Mesendoderm (in vitro differentiated cells): ENCODE measurements around the gene NTRK3.

Source experiments
- DNase-seq: peaks from one replicate; pipeline ENCODE4 v3.0.0; 2013
- H2AK5ac ChIP-seq: 2 replicates; pipeline ENCODE4 v1.6.1; 2013; ENCODE audit warnings: low read length, inconsistent platforms
- H2BK120ac ChIP-seq: 2 replicates; pipeline ENCODE4 v1.6.1; 2013; ENCODE audit warnings: low read depth, mild to moderate bottlenecking, low read length, moderate library complexity, mixed read lengths
- H2BK15ac ChIP-seq: replicated peaks from 2 replicates; pipeline ENCODE4 v1.6.1; 2013; ENCODE audit warnings: low read depth, mild to moderate bottlenecking, moderate library complexity
- H2BK5ac ChIP-seq: 2 replicates; pipeline ENCODE4 v1.6.1; 2013; ENCODE audit warnings: low read length, inconsistent platforms
- H3K18ac ChIP-seq: 2 replicates; pipeline ENCODE4 v1.6.1; 2013; ENCODE audit warnings: mild to moderate bottlenecking, low read length, mixed read lengths
- H3K23ac ChIP-seq: one replicate; pipeline ENCODE4 v1.6.1; 2013; ENCODE audit warnings: low read length
- H3K27ac ChIP-seq: 2 replicates; pipeline ENCODE4 v1.5.1; 2013; ENCODE audit warnings: low read depth, mild to moderate bottlenecking, inconsistent platforms, low read length, moderate library complexity
- H3K27me3 ChIP-seq: 2 replicates; pipeline ENCODE4 v1.6.1; 2013; ENCODE audit warnings: low read length, control low read depth, mild to moderate bottlenecking, inconsistent platforms; ENCODE audit not compliant: insufficient read depth, poor library complexity
- H3K36me3 ChIP-seq: 2 replicates; pipeline ENCODE4 v1.6.1; 2013; ENCODE audit warnings: low read length, inconsistent platforms; ENCODE audit not compliant: control insufficient read depth, insufficient read depth
- H3K4ac ChIP-seq: one replicate; pipeline ENCODE4 v1.6.1; 2013; ENCODE audit warnings: low read depth, mild to moderate bottlenecking, low read length, moderate library complexity
- H3K4me1 ChIP-seq: 2 replicates; pipeline ENCODE4 v1.6.1; 2013; ENCODE audit warnings: low read depth, low read length, inconsistent platforms; ENCODE audit not compliant: control insufficient read depth
- H3K4me2 ChIP-seq: 2 replicates; pipeline ENCODE4 v1.6.1; 2013; ENCODE audit warnings: low read length
- H3K4me3 ChIP-seq: 2 replicates; pipeline ENCODE4 v1.5.1; 2013; ENCODE audit warnings: mild to moderate bottlenecking, low read length
- H3K56ac ChIP-seq: one replicate; pipeline ENCODE4 v1.6.1; 2013; ENCODE audit warnings: low read length
- H3K79me1 ChIP-seq: 2 replicates; pipeline ENCODE4 v1.6.1; 2013; ENCODE audit warnings: low read length, inconsistent platforms
- H3K79me2 ChIP-seq: 2 replicates; pipeline ENCODE4 v1.6.1; 2013; ENCODE audit warnings: mild to moderate bottlenecking, low read length; ENCODE audit not compliant: control insufficient read depth, insufficient read depth
- H3K9ac ChIP-seq: 2 replicates; pipeline ENCODE4 v1.6.1; 2013; ENCODE audit warnings: low read length, inconsistent platforms
- H4K5ac ChIP-seq: one replicate; pipeline ENCODE4 v1.6.1; 2013; ENCODE audit warnings: low read length
- H4K8ac ChIP-seq: one replicate; pipeline ENCODE4 v1.6.1; 2013; ENCODE audit warnings: low read depth, mild to moderate bottlenecking, control low read depth, low read length, moderate library complexity
- WGBS: extraction: QIAGEN DNeasy Blood & Tissue Kit; methylation state at CpG from one replicate; pipeline ENCODE4 v1.1.7; 2013; ENCODE audit warnings: low lambda C conversion rate, missing lambda C conversion rate; ENCODE audit not compliant: insufficient coverage; ENCODE audit errors: extremely low coverage; 5-methylcytosine and 5-hydroxymethylcytosine counted together

NTRK3 gene

DNA sequence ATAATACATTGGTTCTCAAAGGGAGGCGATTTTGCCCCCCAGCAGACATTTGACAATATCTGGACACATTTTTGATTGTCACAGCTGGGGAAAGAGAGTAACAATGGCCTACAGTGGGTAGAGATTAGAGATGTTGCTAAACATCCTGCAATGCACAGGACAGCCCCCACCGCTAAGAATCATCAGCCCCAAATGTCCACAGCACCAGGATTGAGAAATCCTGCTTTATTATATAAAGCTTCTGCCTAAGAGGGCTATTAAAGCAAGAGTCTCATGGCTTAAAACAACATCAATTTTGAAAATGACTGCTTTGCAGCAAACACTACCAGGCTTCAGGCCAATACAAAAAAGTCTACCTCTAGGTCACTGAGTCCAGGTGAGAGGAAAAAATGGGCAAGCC lies 68.2 kb downstream of the NTRK3 start:
- H3K56ac ChIP-seq: no peak overlapping the region
- no peak overlapping the region for H3K23ac ChIP-seq
- H3K79me1 ChIP-seq: no peaks in the 10 kb centered on the region
- H3K27ac ChIP-seq: no peak overlapping the region
- H2BK15ac ChIP-seq: no peak overlapping the region
- H3K36me3 ChIP-seq: no peaks in the 10 kb centered on the region
- H2AK5ac ChIP-seq: no peak overlapping the region
- H4K8ac ChIP-seq: no peak overlapping the region
- H3K4me3 ChIP-seq: no peak overlapping the region
- WGBS: no CpG with 5 or more reads among the region's 2 CpGs
- no peaks in the 10 kb centered on the region for H3K79me2 ChIP-seq
- no peaks in the 10 kb centered on the region for H3K4me1 ChIP-seq
- no peaks in the 10 kb centered on the region for H3K27me3 ChIP-seq
- no peak for DNase-seq
- no peak overlapping the region for H2BK5ac ChIP-seq
- H3K4me2 ChIP-seq: no peak overlapping the region
- no peak overlapping the region for H3K9ac ChIP-seq
- no peak overlapping the region for H3K4ac ChIP-seq
- H2BK120ac ChIP-seq: no peak overlapping the region
- no peak overlapping the region for H3K18ac ChIP-seq
- no peak overlapping the region for H4K5ac ChIP-seq

DNA sequence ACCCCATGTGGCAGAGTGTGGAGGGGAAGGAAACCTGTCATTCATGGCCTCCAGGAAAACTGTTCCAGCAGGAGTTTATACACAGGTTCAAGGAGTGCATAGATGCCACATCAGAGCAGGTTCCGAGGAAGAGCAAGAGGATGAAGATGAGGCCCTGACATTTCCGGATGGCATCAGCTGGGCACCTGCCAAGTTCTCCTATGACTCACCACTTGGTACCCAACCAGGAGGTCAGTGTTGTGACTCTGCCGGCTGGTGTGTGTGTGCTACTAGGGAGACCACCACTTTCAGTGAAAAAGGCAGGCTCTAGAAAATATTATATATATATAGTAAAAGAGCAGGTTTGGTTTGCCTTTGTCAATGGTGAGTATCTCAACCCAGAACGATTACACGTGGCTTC lies 69.3 kb downstream of the NTRK3 start:
- WGBS: no CpG with 5 or more reads among the region's 5 CpGs
- Histone ChIP-seq H3K27ac (no peak overlapping the region), H3K4me1 (no peaks in the 10 kb centered on the region), H2BK15ac (no peak overlapping the region), H3K4me3 (no peak overlapping the region), H3K27me3 (no peaks in the 10 kb centered on the region), H2BK5ac (no peak overlapping the region), H3K9ac (no peak overlapping the region), H3K56ac (no peak overlapping the region), H3K23ac (no peak overlapping the region), H3K4ac (no peak overlapping the region), H4K8ac (no peak overlapping the region), H3K36me3 (no peaks in the 10 kb centered on the region), H3K4me2 (no peak overlapping the region), H2BK120ac (no peak overlapping the region), H3K18ac (no peak overlapping the region), H3K79me2 (no peaks in the 10 kb centered on the region), H3K79me1 (no peaks in the 10 kb centered on the region), H2AK5ac (no peak overlapping the region), H4K5ac (no peak overlapping the region)
- no peak for DNase-seq

- no peak overlapping the region for H2AK5ac ChIP-seq
- no peaks in the 10 kb centered on the region for H3K79me1 ChIP-seq
- no peak overlapping the region for H2BK5ac ChIP-seq
- no peak overlapping the region for H2BK15ac ChIP-seq
- no peaks in the 10 kb centered on the region for H3K4me1 ChIP-seq
- no peak overlapping the region for H2BK120ac ChIP-seq
- H3K27ac ChIP-seq: no peak overlapping the region
- H3K4me3 ChIP-seq: no peak overlapping the region
- no peak overlapping the region for H4K8ac ChIP-seq
- H3K9ac ChIP-seq: no peak overlapping the region
- H3K27me3 ChIP-seq: no peaks in the 10 kb centered on the region
- H4K5ac ChIP-seq: no peak overlapping the region
- no peak overlapping the region for H3K18ac ChIP-seq
- no peaks in the 10 kb centered on the region for H3K36me3 ChIP-seq
- no peak overlapping the region for H3K23ac ChIP-seq
- no peak for DNase-seq
- no peak overlapping the region for H3K4ac ChIP-seq
- no CpG with 5 or more reads among the region's 3 CpGs for WGBS
- H3K56ac ChIP-seq: no peak overlapping the region
- no peak overlapping the region for H3K4me2 ChIP-seq
- H3K79me2 ChIP-seq: no peaks in the 10 kb centered on the region
Observed at GRCh38 chr15:88185584-88185983, 71.0 kb downstream of the NTRK3 start.

- Histone ChIP-seq H3K4me3 (no peak overlapping the region), H4K8ac (no peak overlapping the region), H2BK120ac (no peak overlapping the region), H3K27me3 (no peaks in the 10 kb centered on the region), H2BK15ac (no peak overlapping the region), H3K36me3 (no peaks in the 10 kb centered on the region), H4K5ac (no peak overlapping the region), H3K9ac (no peak overlapping the region), H2AK5ac (no peak overlapping the region), H3K27ac (no peak overlapping the region), H3K56ac (no peak overlapping the region), H3K79me1 (no peaks in the 10 kb centered on the region), H3K4me2 (no peak overlapping the region), H3K4ac (no peak overlapping the region), H3K23ac (no peak overlapping the region), H2BK5ac (no peak overlapping the region), H3K4me1 (no peaks in the 10 kb centered on the region), H3K79me2 (no peaks in the 10 kb centered on the region), H3K18ac (no peak overlapping the region)
- WGBS: no CpG with 5 or more reads among the region's 6 CpGs
- DNase-seq: no peak
Observed at GRCh38 chr15:88181613-88182012, 74.9 kb downstream of the NTRK3 start.

GRCh38 chr15:88179562-88179961 lies 77.0 kb downstream of the NTRK3 start:
- Histone ChIP-seq H2BK15ac (no peak overlapping the region), H2AK5ac (no peak overlapping the region), H3K79me1 (no peaks in the 10 kb centered on the region), H3K36me3 (no peaks in the 10 kb centered on the region), H3K27ac (no peak overlapping the region), H2BK120ac (no peak overlapping the region), H3K79me2 (no peaks in the 10 kb centered on the region), H3K56ac (no peak overlapping the region), H4K5ac (no peak overlapping the region), H3K27me3 (no peaks in the 10 kb centered on the region), H3K4me3 (no peak overlapping the region), H2BK5ac (no peak overlapping the region), H3K18ac (no peak overlapping the region), H3K4me1 (no peaks in the 10 kb centered on the region), H3K4ac (no peak overlapping the region), H3K23ac (no peak overlapping the region), H4K8ac (no peak overlapping the region), H3K4me2 (no peak overlapping the region), H3K9ac (no peak overlapping the region)
- DNase-seq: no peak
- WGBS: no CpG with 5 or more reads among the region's 3 CpGs

- WGBS: no CpG with 5 or more reads among the region's 5 CpGs
- H3K4me1 ChIP-seq: no peaks in the 10 kb centered on the region
- H4K8ac ChIP-seq: no peak overlapping the region
- no peak overlapping the region for H3K4me2 ChIP-seq
- no peak overlapping the region for H3K4ac ChIP-seq
- no peak overlapping the region for H2BK15ac ChIP-seq
- H3K27ac ChIP-seq: no peak overlapping the region
- H3K18ac ChIP-seq: no peak overlapping the region
- DNase-seq: no peak
- H3K9ac ChIP-seq: no peak overlapping the region
- H3K36me3 ChIP-seq: no peaks in the 10 kb centered on the region
- H3K56ac ChIP-seq: no peak overlapping the region
- no peak overlapping the region for H3K4me3 ChIP-seq
- no peak overlapping the region for H2BK120ac ChIP-seq
- H2BK5ac ChIP-seq: no peak overlapping the region
- no peak overlapping the region for H2AK5ac ChIP-seq
- no peak overlapping the region for H4K5ac ChIP-seq
- no peak overlapping the region for H3K23ac ChIP-seq
- H3K79me2 ChIP-seq: no peaks in the 10 kb centered on the region
- no peaks in the 10 kb centered on the region for H3K79me1 ChIP-seq
- H3K27me3 ChIP-seq: no peaks in the 10 kb centered on the region
Observed at GRCh38 chr15:88178631-88179030, 77.9 kb downstream of the NTRK3 start.
